ENCODE results near the gene NR6A1. TPM values are rescaled to one million over a fixed set of nuclear protein-coding genes. Genes with fewer than 3 reads are reported as not detected.

NR6A1 gene
- polyA plus RNA-seq, 2 of the 4 experiments (the other 2 are of a cell fraction): 1.7 to 3.3 TPM

DNA sequence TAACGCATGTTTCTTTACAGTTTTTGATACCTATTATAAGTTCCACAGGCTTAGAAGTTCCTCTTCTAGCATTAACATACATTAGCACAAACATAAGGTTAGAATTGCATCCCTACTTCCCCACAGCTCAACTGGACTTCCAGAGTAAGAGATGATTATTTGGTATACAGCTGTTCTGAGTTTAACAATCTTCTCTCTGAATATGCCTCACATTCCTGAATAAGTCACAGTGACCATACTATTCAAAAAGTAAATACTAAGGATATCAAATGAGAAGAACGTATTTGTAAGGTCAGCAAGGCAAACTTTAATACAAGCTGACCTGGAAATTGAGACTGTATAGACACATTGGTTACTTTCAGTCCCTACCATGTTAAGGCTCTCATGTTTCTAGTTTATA, 21.3 kb downstream of the NR6A1 start (continued):
- TF ChIP-seq FOSB (CRISPR knock-in tag; IDR thresholded peaks at IDR 0.05) (no peak), RNF2 (IDR thresholded peaks at IDR 0.05; ENCODE audit: borderline replicate concordance, low read depth) (no peak), ZSCAN20 (CRISPR knock-in tag; IDR thresholded peaks at IDR 0.05) (no peak), NPAS2 (CRISPR knock-in tag; IDR thresholded peaks at IDR 0.05; ENCODE audit: borderline replicate concordance) (no peak), RFX5 (IDR thresholded peaks at IDR 0.05) (no peak)
- TF ChIP-seq, protein P1, sequence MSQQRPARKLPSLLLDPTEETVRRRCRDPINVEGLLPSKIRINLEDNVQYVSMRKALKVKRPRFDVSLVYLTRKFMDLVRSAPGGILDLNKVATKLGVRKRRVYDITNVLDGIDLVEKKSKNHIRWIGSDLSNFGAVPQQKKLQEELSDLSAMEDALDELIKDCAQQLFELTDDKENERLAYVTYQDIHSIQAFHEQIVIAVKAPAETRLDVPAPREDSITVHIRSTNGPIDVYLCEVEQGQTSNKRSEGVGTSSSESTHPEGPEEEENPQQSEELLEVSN (IDR thresholded peaks at IDR 0.05; ENCODE audit: borderline replicate concordance, low read depth): no peak

DNA sequence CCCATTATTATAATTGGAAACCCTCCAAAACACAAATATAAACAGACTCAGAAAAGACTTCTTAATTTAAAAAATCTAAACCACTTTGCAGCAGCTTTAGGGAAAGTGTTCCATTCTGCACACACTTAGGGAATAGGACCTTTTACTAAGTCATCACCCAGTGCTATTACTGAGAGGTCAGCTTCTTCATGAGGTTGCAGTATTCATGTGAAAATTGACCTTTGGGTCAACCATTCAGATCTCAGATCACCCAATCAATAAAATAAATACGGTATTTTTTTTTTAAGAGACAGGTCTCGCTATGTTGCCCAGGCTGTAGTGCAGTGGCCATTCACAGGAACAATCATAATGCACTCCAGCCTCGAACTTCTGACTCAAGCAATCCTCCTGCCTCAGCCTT, 21.8 kb downstream of the NR6A1 start:
- TF ChIP-seq CHD4 (IDR thresholded peaks at IDR 0.05; ENCODE audit: borderline replicate concordance) (no peak), HOXB5 (CRISPR knock-in tag; IDR thresholded peaks at IDR 0.05) (no peak), RARB (CRISPR knock-in tag; IDR thresholded peaks at IDR 0.05) (no peak), MAFK (IDR thresholded peaks at IDR 0.05; ENCODE audit: partially characterized antibody) (no peak), MAZ (IDR thresholded peaks at IDR 0.05; ENCODE audit: borderline replicate concordance, low read depth, low read length) (no peak), JUN (IDR thresholded peaks at IDR 0.05) (no peak), POLR2AphosphoS2 (conservative IDR thresholded peaks at IDR 0.05; ENCODE audit: low read length) (no peak), EHMT2 (IDR thresholded peaks at IDR 0.05; ENCODE audit: low read depth) (no peak), ZC3H11A (IDR thresholded peaks at IDR 0.05) (no peak), HOXB13 (CRISPR knock-in tag; IDR thresholded peaks at IDR 0.05; ENCODE audit: low read depth) (no peak), CBX8 (IDR thresholded peaks at IDR 0.05) (no peak), FOSL2 (IDR thresholded peaks at IDR 0.05) (no peak), FOSL2 (CRISPR knock-in tag; IDR thresholded peaks at IDR 0.05) (no peak), BHLHE40 (IDR thresholded peaks at IDR 0.05; ENCODE audit: low read depth, low read length) (no peak), PHF8 (IDR thresholded peaks at IDR 0.05; ENCODE audit: borderline replicate concordance, low read depth) (no peak), NR3C1 (IDR thresholded peaks at IDR 0.05) (no peak)
- TF ChIP-seq, protein P2, sequence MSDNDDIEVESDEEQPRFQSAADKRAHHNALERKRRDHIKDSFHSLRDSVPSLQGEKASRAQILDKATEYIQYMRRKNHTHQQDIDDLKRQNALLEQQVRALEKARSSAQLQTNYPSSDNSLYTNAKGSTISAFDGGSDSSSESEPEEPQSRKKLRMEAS (IDR thresholded peaks at IDR 0.05): no peak
- TF ChIP-seq, protein P1 (IDR thresholded peaks at IDR 0.05; ENCODE audit: borderline replicate concordance, low read depth): no peak
- ChIA-PET CTCF (interaction anchor here (0.6 to 19.4 kb wide), 8 partner anchors 12 to 780 kb away, joined by 3 to 166 read pairs (median 4); partner anchors contain the start of gene WDR38), POLR2A (no interaction called here)
- H3K4me3 ChIP-seq: no peak overlapping the region
- H3K27ac ChIP-seq: no peak overlapping the region
- H3K9me3 ChIP-seq: no peaks in the 10 kb centered on the region
- no peak overlapping the region for H3K4me2 ChIP-seq
- DNase-seq (ENCODE audit: low read depth in 1 of 2, low spot score in 1 of 2) (no peak), FAIRE-seq (no peak), ATAC-seq (no peak)
- 81% methylated on average over 3 of the region's 3 CpGs for WGBS (ENCODE audit: missing lambda C conversion rate)
- H3K4me1 ChIP-seq: peaks cover 14% of the 10 kb centered on the region; the same call in 2 of the 3 replicates

DNA sequence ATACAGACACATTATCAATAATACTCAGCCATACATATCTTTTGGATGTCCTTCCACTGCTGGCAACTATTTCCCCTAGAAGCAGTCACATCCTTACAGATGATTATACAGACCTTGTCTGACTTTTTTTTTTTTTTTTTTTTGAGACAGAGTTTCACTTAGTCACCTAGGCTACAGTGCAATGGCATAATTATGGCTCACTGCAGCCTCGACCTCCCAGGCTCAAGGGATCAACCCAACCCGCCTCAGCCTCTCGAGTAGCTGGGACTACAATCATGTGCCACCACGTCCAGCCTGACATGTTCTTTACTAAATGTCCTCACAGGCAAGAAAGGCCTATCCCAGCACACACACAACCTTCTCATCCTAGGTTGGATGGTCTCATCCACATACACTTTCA, 24.0 kb downstream of the NR6A1 start:
- Histone ChIP-seq H3K4me3 (no peak overlapping the region), H3K9me3 (no peaks in the 10 kb centered on the region), H3K27ac (no peak overlapping the region), H3K4me2 (no peak overlapping the region), H3K4me1 (peaks cover 8% of the 10 kb centered on the region; the same call in 2 of the 3 replicates)
- no peak for TF ChIP-seq MAZ (IDR thresholded peaks at IDR 0.05; ENCODE audit: borderline replicate concordance, low read depth, low read length)
- no peak for TF ChIP-seq RAD21 (conservative IDR thresholded peaks at IDR 0.05 in 1 of 2, IDR thresholded peaks at IDR 0.05 in 1 of 2)
- TF ChIP-seq, protein P3, sequence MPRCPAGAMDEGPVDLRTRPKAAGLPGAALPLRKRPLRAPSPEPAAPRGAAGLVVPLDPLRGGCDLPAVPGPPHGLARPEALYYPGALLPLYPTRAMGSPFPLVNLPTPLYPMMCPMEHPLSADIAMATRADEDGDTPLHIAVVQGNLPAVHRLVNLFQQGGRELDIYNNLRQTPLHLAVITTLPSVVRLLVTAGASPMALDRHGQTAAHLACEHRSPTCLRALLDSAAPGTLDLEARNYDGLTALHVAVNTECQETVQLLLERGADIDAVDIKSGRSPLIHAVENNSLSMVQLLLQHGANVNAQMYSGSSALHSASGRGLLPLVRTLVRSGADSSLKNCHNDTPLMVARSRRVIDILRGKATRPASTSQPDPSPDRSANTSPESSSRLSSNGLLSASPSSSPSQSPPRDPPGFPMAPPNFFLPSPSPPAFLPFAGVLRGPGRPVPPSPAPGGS (IDR thresholded peaks at IDR 0.05): no peak
- TF ChIP-seq, protein P4, sequence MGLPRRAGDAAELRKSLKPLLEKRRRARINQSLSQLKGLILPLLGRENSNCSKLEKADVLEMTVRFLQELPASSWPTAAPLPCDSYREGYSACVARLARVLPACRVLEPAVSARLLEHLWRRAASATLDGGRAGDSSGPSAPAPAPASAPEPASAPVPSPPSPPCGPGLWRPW (IDR thresholded peaks at IDR 0.05): no peak
- TF ChIP-seq CBX2 (IDR thresholded peaks at IDR 0.05; ENCODE audit: borderline replicate concordance, low read depth): no peak
- ChIA-PET POLR2A (no interaction called here), CTCF (interaction anchor here (1.0 to 3.2 kb wide), 3 partner anchors 13 to 196 kb away, joined by 3 to 10 read pairs (median 5); no protein-coding TSS in a partner anchor)
- DNase-seq (ENCODE audit: low read depth in 1 of 2, low spot score in 1 of 2) (no peak), ATAC-seq (no peak), FAIRE-seq (no peak)
- WGBS (ENCODE audit: missing lambda C conversion rate): 84% methylated on average over 4 of the region's 4 CpGs

Data from A549 (cell line).